HG02870 (cell line): ENCODE data around the gene TYSND1.
"Not testable (repeated sequence)": the region's sequence is repeated elsewhere in the genome, so short reads cannot be mapped to it uniquely, and the experiment has no call there.

Experiments
- ATAC-seq: cut with Tn5 transposase; IDR thresholded peaks from one replicate; pipeline ENCODE4 v1.9.1; 2021; ENCODE audit warnings: mild to moderate bottlenecking, moderate library complexity; ENCODE audit not compliant: unreplicated experiment

The TYSND1 gene

GRCh38 chr10:70164163-70164562 lies 17.7 kb upstream of the TYSND1 start:
- no peak for ATAC-seq

GRCh38 chr10:70163448-70163847 lies 16.9 kb upstream of the TYSND1 start:
- no peak for ATAC-seq

- ATAC-seq: peak; percentile 82
Observed at GRCh38 chr10:70162892-70163201, 16.3 kb upstream of the TYSND1 start.

- peak; percentile 35 for ATAC-seq
Observed at GRCh38 chr10:70162151-70162891, 15.8 kb upstream of the TYSND1 start.

GRCh38 chr10:70160798-70161197 lies 14.3 kb upstream of the TYSND1 start:
- no peak for ATAC-seq

- not testable (repeated sequence) for ATAC-seq
Observed at GRCh38 chr10:70159366-70159765, 12.9 kb upstream of the TYSND1 start.

- ATAC-seq: no peak
Observed at GRCh38 chr10:70158113-70158512, 11.6 kb upstream of the TYSND1 start.

- no peak for ATAC-seq
Observed at GRCh38 chr10:70155255-70155838, 8.8 kb upstream of the TYSND1 start.

GRCh38 chr10:70148516-70148915 lies 2.0 kb upstream of the TYSND1 start:
- no peak for ATAC-seq

GRCh38 chr10:70147259-70147625 lies 742 bp upstream of the TYSND1 start:
- no peak for ATAC-seq

GRCh38 chr10:70145666-70146488 lies 623 bp downstream of the TYSND1 start:
- ATAC-seq: peak; percentile 38

- peak; percentile 5 for ATAC-seq
Observed at GRCh38 chr10:70145166-70145665, 1.3 kb downstream of the TYSND1 start.

- ATAC-seq: no peak
Observed at GRCh38 chr10:70144372-70145110, 2.0 kb downstream of the TYSND1 start.

- ATAC-seq: no peak
Observed at GRCh38 chr10:70142555-70142954, 3.9 kb downstream of the TYSND1 start.

- no peak for ATAC-seq
Observed at GRCh38 chr10:70140297-70140696, 6.2 kb downstream of the TYSND1 start.

- no peak for ATAC-seq
Observed at GRCh38 chr10:70139997-70140250, 6.6 kb downstream of the TYSND1 start.

- no peak for ATAC-seq
Observed at GRCh38 chr10:70139151-70139996, 7.1 kb downstream of the TYSND1 start.

- no peak for ATAC-seq
Observed at GRCh38 chr10:70137927-70138883, 8.3 kb downstream of the TYSND1 start.

- ATAC-seq: no peak
Observed at GRCh38 chr10:70137135-70137534, 9.4 kb downstream of the TYSND1 start.
